ENCODE data around the gene MRPL19. TPM values are rescaled to one million over a fixed set of nuclear protein-coding genes. Genes with fewer than 3 reads are reported as not detected.

Gene MRPL19
- total and polyA plus RNA-seq, 2 experiments from 2014 or later, result 65.5 to 149 TPM

- Mint-ChIP-seq H3K9me3 (no peaks in the 10 kb centered on the region), H3K27me3 (ENCODE audit: insufficient read depth, low read depth, poor library complexity) (no peaks in the 10 kb centered on the region), H3K36me3 (ENCODE audit: low read depth) (peaks cover 23% of the 10 kb centered on the region; the same call in 2 of the 3 replicates), H3K4me1 (peaks cover 11% of the 10 kb centered on the region; the same call in 2 of the 3 replicates), H3K4me3 (no peak overlapping the region), H3K27ac (no peak overlapping the region)
- no peak for DNase-seq (ENCODE audit: low spot score)
- Histone ChIP-seq H3K79me2 (replicated peaks; ENCODE audit: insufficient read depth) (no peaks in the 10 kb centered on the region), H3K4me2 (peak overlapping the region; percentile 40), H2AFZ (no peak overlapping the region), H3K4me3 (no peak overlapping the region), H3K9me2 (ENCODE audit: insufficient read depth) (no peaks in the 10 kb centered on the region), H3K27me3 (ENCODE audit: insufficient read depth) (no peaks in the 10 kb centered on the region), H3K4me1 (ENCODE audit: insufficient read depth) (peaks cover 22% of the 10 kb centered on the region), H3K27ac (ENCODE audit: low read depth) (peak overlapping the region; percentile 56), H3K36me3 (ENCODE audit: insufficient read depth) (no peaks in the 10 kb centered on the region), H4K20me1 (replicated peaks; ENCODE audit: insufficient read depth) (no peaks in the 10 kb centered on the region), H3F3A (replicated peaks; ENCODE audit: low read depth) (no peaks in the 10 kb centered on the region)
- ATAC-seq, result no peak
- TF ChIP-seq CTCF (conservative IDR thresholded peaks at IDR 0.05; ENCODE audit: low read depth in 2 of 2) (no peak), ZNF114 (CRISPR knock-in tag; IDR thresholded peaks at IDR 0.05) (no peak), REST (IDR thresholded peaks at IDR 0.05; ENCODE audit: unreplicated experiment) (no peak), NANOG (IDR thresholded peaks at IDR 0.05; ENCODE audit: borderline replicate concordance) (no peak), EZH2phosphoT487 (IDR thresholded peaks at IDR 0.05; ENCODE audit: unreplicated experiment) (no peak), POLR2AphosphoS5 (IDR thresholded peaks at IDR 0.05; ENCODE audit: low read depth) (no peak), STAT1 (IDR thresholded peaks at IDR 0.05; ENCODE audit: unreplicated experiment) (no peak), JUNB (IDR thresholded peaks at IDR 0.05; ENCODE audit: unreplicated experiment) (no peak), CREB1 (CRISPR knock-in tag; IDR thresholded peaks at IDR 0.05; ENCODE audit: low read depth) (no peak), ZNF331 (CRISPR knock-in tag; IDR thresholded peaks at IDR 0.05; ENCODE audit: low read depth) (no peak), EZH2 (IDR thresholded peaks at IDR 0.05; ENCODE audit: low read depth, unreplicated experiment) (no peak)
- TF ChIP-seq, protein P1, sequence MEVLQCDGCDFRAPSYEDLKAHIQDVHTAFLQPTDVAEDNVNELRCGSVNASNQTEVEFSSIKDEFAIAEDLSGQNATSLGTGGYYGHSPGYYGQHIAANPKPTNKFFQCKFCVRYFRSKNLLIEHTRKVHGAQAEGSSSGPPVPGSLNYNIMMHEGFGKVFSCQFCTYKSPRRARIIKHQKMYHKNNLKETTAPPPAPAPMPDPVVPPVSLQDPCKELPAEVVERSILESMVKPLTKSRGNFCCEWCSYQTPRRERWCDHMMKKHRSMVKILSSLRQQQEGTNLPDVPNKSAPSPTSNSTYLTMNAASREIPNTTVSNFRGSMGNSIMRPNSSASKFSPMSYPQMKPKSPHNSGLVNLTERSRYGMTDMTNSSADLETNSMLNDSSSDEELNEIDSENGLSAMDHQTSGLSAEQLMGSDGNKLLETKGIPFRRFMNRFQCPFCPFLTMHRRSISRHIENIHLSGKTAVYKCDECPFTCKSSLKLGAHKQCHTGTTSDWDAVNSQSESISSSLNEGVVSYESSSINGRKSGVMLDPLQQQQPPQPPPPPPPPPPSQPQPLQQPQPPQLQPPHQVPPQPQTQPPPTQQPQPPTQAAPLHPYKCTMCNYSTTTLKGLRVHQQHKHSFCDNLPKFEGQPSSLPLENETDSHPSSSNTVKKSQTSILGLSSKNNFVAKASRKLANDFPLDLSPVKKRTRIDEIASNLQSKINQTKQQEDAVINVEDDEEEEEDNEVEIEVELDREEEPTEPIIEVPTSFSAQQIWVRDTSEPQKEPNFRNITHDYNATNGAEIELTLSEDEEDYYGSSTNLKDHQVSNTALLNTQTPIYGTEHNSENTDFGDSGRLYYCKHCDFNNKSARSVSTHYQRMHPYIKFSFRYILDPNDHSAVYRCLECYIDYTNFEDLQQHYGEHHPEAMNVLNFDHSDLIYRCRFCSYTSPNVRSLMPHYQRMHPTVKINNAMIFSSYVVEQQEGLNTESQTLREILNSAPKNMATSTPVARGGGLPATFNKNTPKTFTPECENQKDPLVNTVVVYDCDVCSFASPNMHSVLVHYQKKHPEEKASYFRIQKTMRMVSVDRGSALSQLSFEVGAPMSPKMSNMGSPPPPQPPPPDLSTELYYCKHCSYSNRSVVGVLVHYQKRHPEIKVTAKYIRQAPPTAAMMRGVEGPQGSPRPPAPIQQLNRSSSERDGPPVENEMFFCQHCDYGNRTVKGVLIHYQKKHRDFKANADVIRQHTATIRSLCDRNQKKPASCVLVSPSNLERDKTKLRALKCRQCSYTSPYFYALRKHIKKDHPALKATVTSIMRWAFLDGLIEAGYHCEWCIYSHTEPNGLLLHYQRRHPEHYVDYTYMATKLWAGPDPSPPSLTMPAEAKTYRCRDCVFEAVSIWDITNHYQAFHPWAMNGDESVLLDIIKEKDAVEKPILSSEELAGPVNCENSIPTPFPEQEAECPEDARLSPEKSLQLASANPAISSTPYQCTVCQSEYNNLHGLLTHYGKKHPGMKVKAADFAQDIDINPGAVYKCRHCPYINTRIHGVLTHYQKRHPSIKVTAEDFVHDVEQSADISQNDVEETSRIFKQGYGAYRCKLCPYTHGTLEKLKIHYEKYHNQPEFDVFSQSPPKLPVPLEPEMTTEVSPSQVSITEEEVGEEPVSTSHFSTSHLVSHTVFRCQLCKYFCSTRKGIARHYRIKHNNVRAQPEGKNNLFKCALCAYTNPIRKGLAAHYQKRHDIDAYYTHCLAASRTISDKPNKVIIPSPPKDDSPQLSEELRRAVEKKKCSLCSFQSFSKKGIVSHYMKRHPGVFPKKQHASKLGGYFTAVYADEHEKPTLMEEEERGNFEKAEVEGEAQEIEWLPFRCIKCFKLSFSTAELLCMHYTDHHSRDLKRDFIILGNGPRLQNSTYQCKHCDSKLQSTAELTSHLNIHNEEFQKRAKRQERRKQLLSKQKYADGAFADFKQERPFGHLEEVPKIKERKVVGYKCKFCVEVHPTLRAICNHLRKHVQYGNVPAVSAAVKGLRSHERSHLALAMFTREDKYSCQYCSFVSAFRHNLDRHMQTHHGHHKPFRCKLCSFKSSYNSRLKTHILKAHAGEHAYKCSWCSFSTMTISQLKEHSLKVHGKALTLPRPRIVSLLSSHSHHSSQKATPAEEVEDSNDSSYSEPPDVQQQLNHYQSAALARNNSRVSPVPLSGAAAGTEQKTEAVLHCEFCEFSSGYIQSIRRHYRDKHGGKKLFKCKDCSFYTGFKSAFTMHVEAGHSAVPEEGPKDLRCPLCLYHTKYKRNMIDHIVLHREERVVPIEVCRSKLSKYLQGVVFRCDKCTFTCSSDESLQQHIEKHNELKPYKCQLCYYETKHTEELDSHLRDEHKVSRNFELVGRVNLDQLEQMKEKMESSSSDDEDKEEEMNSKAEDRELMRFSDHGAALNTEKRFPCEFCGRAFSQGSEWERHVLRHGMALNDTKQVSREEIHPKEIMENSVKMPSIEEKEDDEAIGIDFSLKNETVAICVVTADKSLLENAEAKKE (CRISPR knock-in tag; IDR thresholded peaks at IDR 0.05), result no peak
- TF ChIP-seq, protein P2, sequence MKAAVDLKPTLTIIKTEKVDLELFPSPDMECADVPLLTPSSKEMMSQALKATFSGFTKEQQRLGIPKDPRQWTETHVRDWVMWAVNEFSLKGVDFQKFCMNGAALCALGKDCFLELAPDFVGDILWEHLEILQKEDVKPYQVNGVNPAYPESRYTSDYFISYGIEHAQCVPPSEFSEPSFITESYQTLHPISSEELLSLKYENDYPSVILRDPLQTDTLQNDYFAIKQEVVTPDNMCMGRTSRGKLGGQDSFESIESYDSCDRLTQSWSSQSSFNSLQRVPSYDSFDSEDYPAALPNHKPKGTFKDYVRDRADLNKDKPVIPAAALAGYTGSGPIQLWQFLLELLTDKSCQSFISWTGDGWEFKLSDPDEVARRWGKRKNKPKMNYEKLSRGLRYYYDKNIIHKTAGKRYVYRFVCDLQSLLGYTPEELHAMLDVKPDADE (IDR thresholded peaks at IDR 0.05), result no peak
Measured at GRCh38 chr2:75667884-75668283, 21.3 kb downstream of the MRPL19 start.

Data from GM23338 (cell line).